K562 (cell line): ENCODE results near the gene TUBE1. TPM values are rescaled to one million over a fixed set of nuclear protein-coding genes. Genes with fewer than 3 reads are reported as not detected.

Source experiments
- ATAC-seq: fragments of 200-7000 bp; cut with Tn5 transposase; 3 replicates; pipeline ENCODE4 v1.9.1; 2020; ENCODE audit warnings: moderate library complexity
- BruUV-seq: library from RNA; stranded (reverse); fragments of 400-500 nt; replicated peaks from 2 replicates; lab custom pipeline; 2021; lab: Mats Ljungman, UMichigan
- CTCF ChIA-PET: fragments of 300-600 bp; formaldehyde crosslinking; extraction: SDS; loops from one replicate; lab custom pipeline; 2021; ENCODE audit warnings: low intra/inter-chr PET ratio; lab: Yijun Ruan, JAX
- POLR2A ChIA-PET: fragments of 300-600, 350-650 bp; sonication (Branson Sonifier 250); formaldehyde crosslinking; extraction: SDS; loops from one replicate; lab custom pipeline; 2021; ENCODE audit warnings: antibody characterized with exemption, inconsistent platforms; lab: Yijun Ruan, JAX
- DNase-seq, 4 experiments: peaks; one replicate each; pipeline versions ENCODE4 v3.0.0 to v3.0.0-alpha.2; 2011 to 2018; ENCODE audit warnings: low spot score in 3 of 4, mixed read lengths in 3 of 4; ENCODE audit errors: extremely low read depth in 1 of 4
- FAIRE-seq: peaks from 2 replicates; lab custom pipeline; 2011; peaks lifted over from hg19 to GRCh38; lab: Jason Lieb, UNC
- H2AFZ ChIP-seq: 2 replicates; pipeline ENCODE4 v1.6.0; 2011; ENCODE audit warnings: low read depth, low read length, control low read depth, inconsistent platforms
- H3K27ac ChIP-seq: fragments of 200-600 bp; 3 replicates; pipeline ENCODE4 v1.8.0; 2011; ENCODE audit warnings: low read depth, mild to moderate bottlenecking, control low read depth, inconsistent platforms, low read length, moderate library complexity, mixed read lengths; ENCODE audit errors: extremely low read depth
- H3K27me3 ChIP-seq, 2 experiments: fragments of 300-600 bp in 1 of 2; 2 replicates in 1 of 2; 3 replicates in 1 of 2; pipeline versions ENCODE4 v1.6.0 to v1.8.0; 2011; ENCODE audit warnings: inconsistent platforms in 2 of 2, low read length in 2 of 2, mild to moderate bottlenecking in 1 of 2, mixed read lengths in 1 of 2, moderate library complexity in 1 of 2; ENCODE audit not compliant: control insufficient read depth in 2 of 2, insufficient read depth in 2 of 2
- H3K36me3 ChIP-seq: fragments of 300-600 bp; 3 replicates; pipeline ENCODE4 v1.8.0; 2011; ENCODE audit warnings: mild to moderate bottlenecking, low read length, inconsistent platforms; ENCODE audit not compliant: control insufficient read depth, insufficient read depth
- H3K4me1 ChIP-seq, 2 experiments: fragments of 200-600 bp in 1 of 2; replicated peaks in 1 of 2; 2 replicates in 1 of 2; 3 replicates in 1 of 2; pipeline versions ENCODE4 v1.5.1 to v1.8.0; 2011; ENCODE audit warnings: inconsistent platforms in 2 of 2, low read length in 2 of 2, mild to moderate bottlenecking in 1 of 2, mixed read lengths in 1 of 2, moderate library complexity in 1 of 2; ENCODE audit not compliant: control insufficient read depth in 2 of 2, insufficient read depth in 2 of 2
- H3K4me2 ChIP-seq: 2 replicates; pipeline ENCODE4 v1.6.1; 2011; ENCODE audit warnings: low read length, control low read depth, inconsistent platforms, mixed read lengths; ENCODE audit not compliant: insufficient read depth
- H3K4me3 ChIP-seq: fragments of 200-600 bp; sonication (generic), shearing (Covaris generic); 2 replicates; pipeline ENCODE4 v1.5.1; 2016; ENCODE audit warnings: control low read depth, inconsistent platforms
- H3K79me2 ChIP-seq: fragments of 200-600 bp; 3 replicates; pipeline ENCODE4 v1.8.0; 2011; ENCODE audit warnings: low read length, inconsistent platforms; ENCODE audit not compliant: control insufficient read depth, insufficient read depth
- H3K9ac ChIP-seq, 2 experiments: 2 replicates each; pipeline versions ENCODE4 v1.6.0 to v1.6.1; 2011; ENCODE audit warnings: low read depth in 2 of 2, low read length in 2 of 2, control low read depth in 1 of 2, inconsistent platforms in 1 of 2, mild to moderate bottlenecking in 1 of 2, mixed read lengths in 1 of 2; ENCODE audit not compliant: insufficient read depth in 1 of 2
- H3K9me1 ChIP-seq: one replicate; pipeline ENCODE4 v1.6.0; 2011; ENCODE audit warnings: inconsistent platforms, mild to moderate bottlenecking, low read length, moderate library complexity; ENCODE audit not compliant: control insufficient read depth, insufficient read depth
- H3K9me3 ChIP-seq: replicated peaks from 2 replicates; pipeline ENCODE4 v1.5.1; 2011; ENCODE audit warnings: low read depth, low read length, inconsistent platforms; ENCODE audit not compliant: control insufficient read depth, insufficient read depth
- H4K20me1 ChIP-seq: replicated peaks from 2 replicates; pipeline ENCODE4 v1.6.1; 2011; ENCODE audit warnings: low read length, inconsistent platforms, mixed read lengths; ENCODE audit not compliant: control insufficient read depth, insufficient read depth
- CHD2 ChIP-seq: IDR thresholded peaks from 2 replicates; pipeline ENCODE4 v1.6.1; 2011; ENCODE audit warnings: low read depth, low read length
- ERF ChIP-seq: fragments of 450-650 bp; formaldehyde crosslinking; IDR thresholded peaks from 2 replicates; pipeline ENCODE4 v1.4.0; 2020; ENCODE audit warnings: mild to moderate bottlenecking, mixed read lengths
- HNRNPL ChIP-seq: fragments of 200-400 bp; formaldehyde crosslinking; IDR thresholded peaks from 2 replicates; pipeline ENCODE4 v1.6.1; 2017; ENCODE audit warnings: low read depth, mild to moderate bottlenecking, low read length
- MXI1 ChIP-seq: IDR thresholded peaks from 2 replicates; pipeline ENCODE4 v1.6.1; 2011; ENCODE audit warnings: low read depth, mild to moderate bottlenecking, improper control_type of control experiment, low read length
- NFXL1 ChIP-seq: fragments of 450-650 bp; formaldehyde crosslinking; IDR thresholded peaks from 2 replicates; pipeline ENCODE4 v1.4.0; 2021; ENCODE audit warnings: mild to moderate bottlenecking
- PHF20 ChIP-seq: fragments of 450-650 bp; IDR thresholded peaks from 2 replicates; pipeline ENCODE4 v1.6.1; 2018; ENCODE audit not compliant: partially characterized antibody
- SMARCA4 ChIP-seq: fragments of 450-650 bp; IDR thresholded peaks from 2 replicates; pipeline ENCODE4 v1.6.1; 2016
- TEAD1 ChIP-seq, 2 experiments: fragments of 450-650 bp in 1 of 2; sonication (generic) in 1 of 2; formaldehyde crosslinking; IDR thresholded peaks; 2 replicates each; pipeline versions ENCODE4 v1.4.0 to v1.8.0; 2020 to 2022; ENCODE audit warnings: mild to moderate bottlenecking in 2 of 2, missing genetic modification reagents in 1 of 2
- WGBS: fragments of 100-300 bp; shearing (Covaris generic); methylation state at CpG from one replicate; pipeline ENCODE4 v1.1.6; 2016; ENCODE audit warnings: low coverage, mixed read lengths; ENCODE audit not compliant: insufficient coverage; ENCODE audit errors: missing lambda C conversion rate; 5-methylcytosine and 5-hydroxymethylcytosine counted together
- in situ Hi-C: fragments of 300-500 bp; cut with MboI; formaldehyde crosslinking; loops from 4 replicates; pipeline ENCODE4 v1.15.0; 2018; ENCODE audit warnings: inconsistent platforms, mixed read lengths
- intact Hi-C: fragments of 100-400 bp; cut with micrococcal nuclease; formaldehyde crosslinking; loops from 2 replicates; pipeline ENCODE4 v1.14.2; 2022
- polyA plus RNA-seq, 8 experiments: library from polyadenylated mRNA; depleted of rRNA in 4 of 8; stranded (reverse) in 5 of 8; unstranded in 3 of 8; fragments of >200 nt; fragmentation: Nextera tagmentation in 2 of 8; fragmentation: Illumina TruSeq in 1 of 8; extraction: Ambion mirVana in 2 of 8; extraction: Trizol in 1 of 8; gene quantifications; 2 replicates each; pipeline versions ENCODE4 v1.2.1 to v1.2.3, GENCODE V29; 2011 to 2014; ENCODE audit warnings: inconsistent platforms in 1 of 8, missing spikeins in 1 of 8
- total RNA-seq, 7 experiments: library from RNA; depleted of rRNA in 6 of 7; stranded (reverse); fragments of >200 nt in 6 of 7; fragmentation: Illumina TruSeq in 2 of 7; extraction: Trizol in 2 of 7; gene quantifications; 2 replicates each; pipeline versions ENCODE4 v1.2.1 to v1.2.3, GENCODE V29; 2011 to 2021; ENCODE audit warnings: low replicate concordance in 1 of 7
- TF ChIP-seq, protein P1 (sequence below), 2 experiments: IDR thresholded peaks; 2 replicates each; pipeline ENCODE4 v1.6.1; 2012; ENCODE audit warnings: improper control_type of control experiment in 2 of 2, low read depth in 2 of 2, low read length in 2 of 2, borderline replicate concordance in 1 of 2

TUBE1 gene
- total and polyA plus RNA-seq, 9 of the 15 experiments (the other 6 are each of a cell fraction or from before 2014, with no cell fraction given): 18.9 to 58.4 (median 30.8) TPM

DNA sequence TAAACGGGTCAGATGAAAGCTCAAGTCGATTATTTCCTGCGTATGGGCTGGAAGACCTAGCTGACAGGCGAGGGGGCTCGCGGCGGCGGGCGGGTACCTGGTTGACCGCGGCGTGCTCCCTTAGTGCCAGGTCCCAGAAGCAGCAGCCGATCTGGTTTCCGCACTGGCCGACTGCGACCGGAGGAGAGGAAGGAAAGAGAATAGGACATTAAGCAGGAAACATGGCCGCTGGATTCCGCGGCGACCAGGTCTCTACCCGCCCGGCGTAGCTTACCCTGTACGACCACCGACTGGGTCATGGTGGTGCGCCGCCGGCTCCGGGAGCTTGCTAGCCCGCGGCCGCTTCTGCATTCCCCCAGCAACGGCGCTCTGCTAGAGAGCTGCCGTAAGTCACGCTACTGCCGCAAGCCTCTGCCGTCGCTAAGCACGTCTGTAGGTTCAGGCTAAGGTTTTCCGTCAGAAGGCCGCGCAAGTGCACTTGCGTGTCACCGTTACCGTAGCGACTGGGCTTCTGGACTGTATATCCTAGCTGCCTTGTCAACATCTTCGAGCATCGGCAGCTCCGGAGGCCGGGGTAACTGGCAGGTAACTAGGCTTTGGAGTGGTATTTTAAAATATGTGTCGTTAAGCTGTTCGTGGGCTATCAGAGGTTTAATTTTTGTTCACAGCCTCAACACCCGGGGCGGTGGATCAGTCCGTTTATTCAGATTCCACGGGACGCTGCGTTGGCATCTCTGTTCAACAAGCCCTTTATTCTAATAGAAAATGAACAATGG, at the start of gene TUBE1, which contains the start of gene FAM229B (continued):
- TF ChIP-seq, protein P1, sequence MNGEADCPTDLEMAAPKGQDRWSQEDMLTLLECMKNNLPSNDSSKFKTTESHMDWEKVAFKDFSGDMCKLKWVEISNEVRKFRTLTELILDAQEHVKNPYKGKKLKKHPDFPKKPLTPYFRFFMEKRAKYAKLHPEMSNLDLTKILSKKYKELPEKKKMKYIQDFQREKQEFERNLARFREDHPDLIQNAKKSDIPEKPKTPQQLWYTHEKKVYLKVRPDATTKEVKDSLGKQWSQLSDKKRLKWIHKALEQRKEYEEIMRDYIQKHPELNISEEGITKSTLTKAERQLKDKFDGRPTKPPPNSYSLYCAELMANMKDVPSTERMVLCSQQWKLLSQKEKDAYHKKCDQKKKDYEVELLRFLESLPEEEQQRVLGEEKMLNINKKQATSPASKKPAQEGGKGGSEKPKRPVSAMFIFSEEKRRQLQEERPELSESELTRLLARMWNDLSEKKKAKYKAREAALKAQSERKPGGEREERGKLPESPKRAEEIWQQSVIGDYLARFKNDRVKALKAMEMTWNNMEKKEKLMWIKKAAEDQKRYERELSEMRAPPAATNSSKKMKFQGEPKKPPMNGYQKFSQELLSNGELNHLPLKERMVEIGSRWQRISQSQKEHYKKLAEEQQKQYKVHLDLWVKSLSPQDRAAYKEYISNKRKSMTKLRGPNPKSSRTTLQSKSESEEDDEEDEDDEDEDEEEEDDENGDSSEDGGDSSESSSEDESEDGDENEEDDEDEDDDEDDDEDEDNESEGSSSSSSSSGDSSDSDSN (IDR thresholded peaks at IDR 0.05; ENCODE audit: borderline replicate concordance in 1 of 2, low read depth in 2 of 2, low read length in 2 of 2): peak in 1 of 2 experiments; percentile 20; a peak in 1 of 4 replicates
- TF ChIP-seq SMARCA4: no peak
- no peak for TF ChIP-seq HNRNPL
- TF ChIP-seq PHF20: peak; percentile 50
- TF ChIP-seq TEAD1 (CRISPR knock-in tag; IDR thresholded peaks at IDR 0.05): peak in 1 of 2 experiments; percentile 83; a peak in 2 of 4 replicates
- TF ChIP-seq ERF (CRISPR knock-in tag): peak; percentile 11; the same call in 1 of the 2 replicates
- TF ChIP-seq CHD2: no peak

DNA sequence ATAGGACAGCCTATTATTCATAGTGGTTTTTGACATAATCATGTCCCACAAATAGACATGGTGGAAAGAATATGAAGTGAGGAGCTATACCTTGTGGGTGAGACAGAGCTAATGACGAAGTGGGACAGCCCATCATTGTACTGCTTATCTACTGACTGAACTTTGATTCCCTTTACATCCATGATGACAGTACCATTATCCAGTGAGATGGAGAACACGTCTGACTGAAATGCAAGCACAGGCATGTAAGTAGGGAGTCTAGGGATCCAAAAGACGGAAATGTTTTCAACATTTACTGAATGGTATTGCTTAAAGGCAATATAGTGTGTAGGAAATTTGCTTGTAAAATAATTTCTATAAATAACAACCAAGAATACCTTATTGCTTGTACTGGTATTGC, 43.6 kb upstream of the TUBE1 start:
- Histone ChIP-seq H3K79me2 (no peaks in the 10 kb centered on the region), H3K27me3 (no peaks in the 10 kb centered on the region), H3K4me2 (no peak overlapping the region), H3K36me3 (no peaks in the 10 kb centered on the region), H3K9ac (no peak overlapping the region), H4K20me1 (no peaks in the 10 kb centered on the region), H3K9me3 (no peaks in the 10 kb centered on the region), H3K4me3 (no peak overlapping the region), H3K4me1 (no peaks in the 10 kb centered on the region), H2AFZ (no peak overlapping the region), H3K9me1 (no peaks in the 10 kb centered on the region), H3K27ac (no peak overlapping the region)
- in situ Hi-C loops (no loop called here), intact Hi-C loops (no loop called here)
- ATAC-seq (no peak), DNase-seq (no peak), FAIRE-seq (no peak)
- POLR2A ChIA-PET: interaction anchor here (0.7 kb wide), 1 partner anchor 44 kb away, joined by 3 read pairs; the partner anchor contains the start of genes FAM229B and TUBE1
- WGBS: 1% methylated on average over 3 of the region's 3 CpGs
- no TSS peak for BruUV-seq
- CTCF ChIA-PET: no interaction called here
- TF ChIP-seq MXI1 (no peak), NFXL1 (CRISPR knock-in tag) (no peak)
